GM19238 (cell line): Measurements from ENCODE around the gene CUEDC1.

ENCODE experiments used
- DNase-seq: peaks from one replicate; pipeline ENCODE4 v3.0.0; 2011; ENCODE audit warnings: low spot score; ENCODE audit not compliant: insufficient read length

CUEDC1 gene

GRCh38 chr17:57876866-57877237, 78.4 kb downstream of the CUEDC1 start:
- DNase-seq, result no peak

GRCh38 chr17:57876023-57876865, 79.0 kb downstream of the CUEDC1 start:
- DNase-seq, result no peak

- no peak for DNase-seq
These were observed 79.8 kb downstream of the CUEDC1 start for GRCh38 chr17:57875290-57876022.

GRCh38 chr17:57874434-57875289, 80.5 kb downstream of the CUEDC1 start:
- DNase-seq, result no peak

- DNase-seq, result no peak
These were observed 81.2 kb downstream of the CUEDC1 start for GRCh38 chr17:57874058-57874419.

GRCh38 chr17:57873261-57874057, 81.8 kb downstream of the CUEDC1 start:
- DNase-seq, result no peak

GRCh38 chr17:57872536-57872935, 82.7 kb downstream of the CUEDC1 start:
- no peak for DNase-seq

- DNase-seq, result no peak
These were observed 83.3 kb downstream of the CUEDC1 start for GRCh38 chr17:57871863-57872262.

- DNase-seq, result no peak
These were observed 84.1 kb downstream of the CUEDC1 start for GRCh38 chr17:57871155-57871554.

GRCh38 chr17:57870283-57870635, 85.0 kb downstream of the CUEDC1 start:
- DNase-seq, result no peak

- no peak for DNase-seq
These were observed 85.5 kb downstream of the CUEDC1 start for GRCh38 chr17:57869617-57870282.

- no peak for DNase-seq
These were observed 86.1 kb downstream of the CUEDC1 start for GRCh38 chr17:57868910-57869616.

- peak; percentile 86 for DNase-seq
These were observed 87.0 kb downstream of the CUEDC1 start for GRCh38 chr17:57868007-57868909.

GRCh38 chr17:57867126-57867525, 88.1 kb downstream of the CUEDC1 start:
- no peak for DNase-seq

- no peak for DNase-seq
These were observed 88.5 kb downstream of the CUEDC1 start for GRCh38 chr17:57866723-57867122.

- DNase-seq, result no peak
These were observed 88.9 kb downstream of the CUEDC1 start for GRCh38 chr17:57866319-57866718.

GRCh38 chr17:57864273-57864672, 90.9 kb downstream of the CUEDC1 start:
- DNase-seq, result no peak

GRCh38 chr17:57862694-57863667, 92.2 kb downstream of the CUEDC1 start:
- no peak for DNase-seq
